ENCODE results near the gene FOXO3.
"Not testable (repeated sequence)": the region's sequence is repeated elsewhere in the genome, so short reads cannot be mapped to it uniquely, and the experiment has no call there.

The FOXO3 gene

DNA sequence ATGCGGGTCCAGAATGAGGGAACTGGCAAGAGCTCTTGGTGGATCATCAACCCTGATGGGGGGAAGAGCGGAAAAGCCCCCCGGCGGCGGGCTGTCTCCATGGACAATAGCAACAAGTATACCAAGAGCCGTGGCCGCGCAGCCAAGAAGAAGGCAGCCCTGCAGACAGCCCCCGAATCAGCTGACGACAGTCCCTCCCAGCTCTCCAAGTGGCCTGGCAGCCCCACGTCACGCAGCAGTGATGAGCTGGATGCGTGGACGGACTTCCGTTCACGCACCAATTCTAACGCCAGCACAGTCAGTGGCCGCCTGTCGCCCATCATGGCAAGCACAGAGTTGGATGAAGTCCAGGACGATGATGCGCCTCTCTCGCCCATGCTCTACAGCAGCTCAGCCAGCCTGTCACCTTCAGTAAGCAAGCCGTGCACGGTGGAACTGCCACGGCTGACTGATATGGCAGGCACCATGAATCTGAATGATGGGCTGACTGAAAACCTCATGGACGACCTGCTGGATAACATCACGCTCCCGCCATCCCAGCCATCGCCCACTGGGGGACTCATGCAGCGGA is 102.9 kb downstream of the FOXO3 start:
- DNase-seq: not testable (repeated sequence)

DNA sequence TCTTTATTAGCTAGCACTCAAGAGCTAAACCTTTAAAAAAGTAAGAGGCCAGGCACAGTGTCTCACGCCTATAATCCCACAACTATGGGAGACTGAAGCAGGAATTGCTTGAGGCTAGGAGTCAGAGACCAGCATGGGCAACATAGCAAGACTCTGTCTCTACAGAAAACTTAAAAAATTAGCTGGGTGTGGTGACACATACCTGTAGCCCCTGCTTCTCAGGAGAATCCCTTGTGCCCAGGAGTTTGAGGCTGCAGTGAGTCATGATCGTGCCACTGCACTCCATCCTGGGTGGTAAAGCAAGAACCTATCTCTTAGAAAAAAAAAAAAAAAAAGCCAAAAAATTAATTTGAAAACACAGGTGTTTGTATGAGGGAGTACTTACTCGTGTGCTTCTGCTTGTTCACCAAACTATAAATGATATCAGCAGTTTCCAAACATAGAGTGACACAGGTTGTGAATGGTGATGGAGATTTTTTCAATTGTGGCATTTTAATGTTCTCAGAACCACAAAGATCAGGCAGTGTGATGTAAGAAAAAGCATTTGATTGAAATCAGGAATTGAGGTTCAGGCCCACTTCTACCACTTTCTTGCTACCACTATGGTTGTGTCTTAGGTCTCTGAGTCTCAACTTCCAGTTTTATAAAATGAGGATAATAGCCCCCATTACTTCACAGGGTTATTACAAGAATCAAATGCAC is 104.9 kb downstream of the FOXO3 start:
- no peak for DNase-seq

DNA sequence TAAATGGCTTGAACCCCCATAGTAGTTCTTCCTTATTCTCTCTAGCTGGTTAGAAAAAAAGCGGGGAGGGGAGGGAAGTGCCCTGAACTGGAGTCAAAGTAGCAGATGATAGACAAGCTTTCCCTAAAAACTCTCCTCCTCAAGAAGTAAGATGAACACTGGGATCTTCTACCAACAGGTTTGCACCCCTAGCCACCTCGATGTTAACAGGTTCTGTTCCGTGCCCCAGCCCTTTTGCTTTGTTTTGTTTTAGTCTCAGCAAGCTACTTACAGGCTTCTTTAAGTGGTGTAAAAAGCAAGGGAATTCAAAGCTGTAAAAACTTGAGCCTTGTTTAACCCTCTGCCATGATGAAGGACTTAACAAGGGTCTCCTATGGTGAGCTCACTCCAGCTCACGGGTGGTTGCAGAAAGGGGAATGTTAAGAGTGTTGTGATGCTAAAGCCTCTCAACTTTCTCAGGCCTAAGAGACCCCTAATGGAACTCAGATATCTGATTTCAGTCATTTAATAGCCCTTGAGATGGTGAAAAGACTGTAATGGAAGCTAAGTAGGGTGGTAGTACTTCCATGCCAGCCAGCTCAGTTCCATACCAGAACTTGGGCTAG is 106.0 kb downstream of the FOXO3 start:
- DNase-seq: no peak

DNA sequence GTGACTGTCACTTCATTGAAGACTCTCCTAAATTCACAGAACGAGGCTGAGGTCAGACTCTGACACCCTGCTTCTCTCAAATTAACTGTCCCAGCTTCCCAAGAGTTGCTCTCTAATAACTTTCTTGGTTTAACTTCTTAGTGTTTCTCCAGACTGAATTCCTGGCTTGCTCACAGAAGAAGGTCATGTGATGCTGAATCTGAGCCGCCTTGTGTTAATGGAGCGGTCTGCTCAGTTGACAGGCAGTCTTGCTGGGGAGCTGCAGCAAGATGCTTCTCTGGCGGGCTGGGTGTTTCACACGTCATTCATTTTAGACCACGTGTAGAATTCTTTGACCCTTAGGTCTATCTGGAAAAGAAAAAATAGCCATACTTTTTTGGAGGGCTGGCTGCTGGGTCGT is 107.3 kb downstream of the FOXO3 start:
- no peak for DNase-seq

DNA sequence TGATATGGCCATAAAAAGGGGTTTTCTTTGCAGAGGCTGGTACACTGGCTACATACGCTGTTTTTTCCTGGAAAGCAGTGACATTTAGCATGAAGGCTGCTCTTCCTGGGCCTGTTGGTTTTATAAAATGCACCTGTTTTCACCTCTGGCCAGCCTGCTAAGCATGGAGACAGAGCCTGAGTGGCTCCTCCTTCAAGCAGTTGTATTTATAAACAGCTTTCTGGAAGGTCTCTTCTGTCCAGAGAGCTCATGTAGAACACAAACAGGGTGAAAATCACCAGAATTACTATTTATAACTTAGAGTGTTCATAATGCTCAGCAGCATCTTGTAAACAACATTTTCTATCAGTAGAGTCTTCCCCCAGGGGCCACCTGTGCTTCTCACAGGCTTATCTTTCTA is 109.0 kb downstream of the FOXO3 start:
- DNase-seq: no peak

DNA sequence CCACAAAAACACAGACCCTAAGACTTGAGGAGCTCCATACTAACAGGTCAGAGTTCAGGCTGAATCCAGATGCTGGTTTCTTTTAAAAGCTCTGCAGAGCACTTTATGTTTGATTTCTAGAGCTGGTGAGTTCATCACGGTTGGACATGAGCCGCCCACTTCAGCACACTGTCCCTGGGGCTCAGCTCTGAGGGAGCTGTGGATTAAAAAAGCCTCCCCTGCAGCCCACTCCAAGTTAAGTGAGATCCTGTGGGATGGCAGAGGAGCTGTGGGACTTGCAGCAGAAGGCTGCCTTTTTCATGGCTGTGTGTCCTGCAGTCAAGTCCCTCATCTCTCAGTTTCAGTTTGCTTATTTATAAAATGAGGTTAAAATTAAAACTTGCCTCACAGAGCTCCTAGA is 110.5 kb downstream of the FOXO3 start:
- DNase-seq: no peak

DNA sequence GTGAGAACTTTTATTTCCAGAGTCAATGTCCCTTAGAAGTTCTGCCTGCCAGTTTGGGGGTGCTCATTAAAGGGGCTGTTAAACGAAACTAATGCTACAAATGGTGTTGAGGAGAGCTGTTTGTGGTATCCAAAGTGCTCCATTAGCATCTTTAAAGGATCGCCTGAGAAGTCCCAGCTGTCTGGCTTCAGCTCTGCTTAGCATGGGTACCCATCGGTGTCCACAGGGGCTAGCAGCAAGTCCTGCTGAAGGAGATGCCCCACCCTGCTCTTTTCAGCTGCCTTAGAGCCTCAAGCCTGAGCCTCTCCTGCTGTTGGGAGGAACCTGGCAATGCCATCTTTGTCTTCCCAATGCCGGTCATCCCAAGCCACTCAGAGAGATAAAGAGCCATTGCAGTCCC is 111.1 kb downstream of the FOXO3 start:
- no peak for DNase-seq

DNA sequence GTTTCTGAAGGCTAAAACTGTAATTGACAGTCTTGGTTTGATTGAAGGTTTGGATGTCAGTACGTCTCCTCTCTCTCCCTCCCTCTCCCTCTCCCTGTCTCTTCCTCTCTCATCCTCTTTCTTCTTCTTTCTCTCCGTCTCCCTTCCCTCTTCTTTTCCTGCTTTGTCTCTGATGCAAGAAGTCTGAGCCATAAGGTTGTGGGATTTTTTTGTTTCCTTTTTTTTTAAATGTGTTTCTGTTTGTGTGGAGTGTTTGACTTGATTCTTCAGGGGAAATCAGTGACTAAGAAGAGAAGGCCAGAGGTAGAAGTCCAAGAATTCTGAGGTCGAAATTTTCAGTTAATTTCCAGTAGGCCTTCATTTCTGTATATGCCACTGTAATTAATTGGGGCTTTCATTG is 111.9 kb downstream of the FOXO3 start:
- DNase-seq: peak; percentile 40

DNA sequence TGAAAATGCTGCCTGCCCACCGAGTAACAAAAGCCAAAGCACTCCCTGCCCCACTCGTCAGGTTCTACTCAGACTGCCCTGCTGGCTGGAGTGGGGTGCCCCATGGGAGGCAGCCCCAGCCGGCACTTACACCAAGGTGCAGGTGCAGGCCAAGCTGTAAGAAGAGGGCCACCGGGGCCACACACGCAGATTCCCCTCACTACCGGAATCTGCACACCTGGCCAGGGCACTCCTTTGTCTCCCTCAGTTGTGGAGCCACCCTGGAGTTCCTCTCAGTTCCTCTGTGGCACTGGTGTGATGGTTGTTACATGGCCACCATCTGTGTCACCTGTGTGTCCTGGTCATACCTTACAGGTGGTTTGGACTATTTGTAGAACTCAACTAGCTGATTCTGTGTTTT is 112.4 kb downstream of the FOXO3 start:
- no peak for DNase-seq

DNA sequence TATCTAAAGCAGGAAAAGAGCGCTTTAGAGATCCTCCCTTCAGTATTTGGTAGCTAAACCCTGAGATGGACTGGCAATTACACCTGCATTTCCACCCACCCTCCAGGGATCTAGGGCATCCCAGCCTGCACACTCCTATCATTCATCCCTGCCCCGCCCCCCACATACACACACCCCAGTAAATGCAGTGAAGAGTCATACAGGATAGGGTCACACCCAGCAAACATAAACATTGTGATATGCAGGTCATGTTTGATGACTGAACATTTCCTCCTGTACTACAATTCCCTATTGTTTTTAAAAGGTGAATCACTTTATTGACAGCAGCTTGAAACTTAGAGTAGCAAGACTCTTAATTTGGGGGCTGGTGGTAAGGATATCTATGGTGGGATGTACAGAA is 112.9 kb downstream of the FOXO3 start:
- DNase-seq: no peak

DNA sequence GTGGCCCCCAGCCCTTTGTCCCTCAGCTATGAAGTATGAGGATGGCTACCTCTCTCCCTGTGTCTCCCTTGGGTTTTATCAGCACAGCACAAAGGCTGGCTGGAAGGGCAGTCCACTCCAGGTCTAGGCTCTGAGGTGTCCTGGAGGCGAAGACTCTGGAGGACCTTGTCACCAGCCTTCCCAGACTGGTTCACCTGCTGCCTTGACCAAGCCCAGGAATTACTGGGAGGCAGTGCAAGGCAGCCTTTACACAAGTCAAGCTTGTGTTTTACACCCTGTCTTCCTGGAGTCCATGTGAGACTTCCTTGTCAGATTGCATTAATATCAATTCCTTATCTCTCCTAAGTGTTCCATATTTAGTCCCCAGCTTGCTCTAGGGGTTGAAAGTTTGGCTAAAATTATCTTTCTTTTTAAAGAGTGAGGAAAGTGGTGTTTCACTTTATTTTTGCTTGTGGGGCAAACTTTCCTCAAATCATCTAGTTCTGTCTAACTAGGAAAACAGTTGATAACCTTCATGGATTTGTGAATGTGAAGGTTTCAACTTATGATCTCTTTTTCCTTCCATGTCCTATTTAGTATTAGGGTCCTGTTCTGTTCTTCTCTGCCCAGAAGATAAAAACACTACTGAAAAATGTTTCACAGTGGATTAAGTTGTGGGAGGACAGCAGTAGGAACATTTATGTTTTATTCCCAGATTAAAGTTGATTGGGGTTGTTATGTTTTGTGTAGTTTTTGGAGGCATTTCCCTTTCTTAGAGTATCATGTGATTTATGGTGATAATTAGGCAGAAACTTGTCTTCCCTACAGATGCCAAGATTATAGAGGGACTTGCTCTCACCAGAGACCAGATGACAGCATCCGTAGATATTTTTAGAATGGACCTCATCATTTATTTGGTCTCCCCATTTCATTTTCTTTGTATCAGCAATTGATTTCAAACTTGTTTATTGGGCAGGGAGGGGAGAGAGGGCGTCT is 114.8 kb downstream of the FOXO3 start:
- no peak for DNase-seq

DNA sequence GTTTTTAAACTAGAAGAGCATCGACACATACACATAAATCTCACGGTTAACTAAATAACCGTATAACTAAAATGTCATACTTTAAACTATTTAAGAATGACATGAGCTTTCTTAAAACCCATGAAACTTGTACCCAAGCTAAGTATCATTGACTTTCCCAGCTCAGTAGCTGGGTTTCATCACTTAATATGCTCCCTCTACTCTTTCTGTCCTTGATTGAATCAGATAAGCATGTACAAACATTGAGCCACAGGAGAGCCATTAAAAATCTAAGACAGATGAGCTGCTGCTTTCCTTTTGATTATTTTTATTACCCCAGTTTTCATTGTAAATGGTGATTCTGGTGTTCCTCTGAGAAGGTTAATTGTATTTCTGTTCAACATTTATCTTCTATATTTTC is 115.8 kb downstream of the FOXO3 start:
- no peak for DNase-seq

DNA sequence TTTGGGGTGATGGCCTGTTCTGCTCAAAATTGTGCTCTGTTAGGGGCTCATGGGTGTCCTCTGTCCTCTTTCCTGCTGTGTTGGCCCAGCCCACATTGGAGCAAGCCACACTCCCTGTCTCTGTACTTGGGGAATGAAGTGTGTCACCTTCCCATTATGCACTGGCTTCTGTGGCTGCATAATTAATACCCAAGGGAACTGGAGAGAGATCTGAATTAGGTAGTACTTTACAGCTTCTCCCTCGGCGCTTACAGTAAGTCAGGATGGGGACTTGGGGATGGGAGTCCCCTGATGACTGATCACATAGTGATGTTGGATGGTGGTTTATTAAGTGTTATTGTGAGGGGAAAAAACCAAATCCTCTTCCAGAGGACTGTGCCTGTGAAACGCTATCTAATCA is 116.6 kb downstream of the FOXO3 start:
- no peak for DNase-seq

DNA sequence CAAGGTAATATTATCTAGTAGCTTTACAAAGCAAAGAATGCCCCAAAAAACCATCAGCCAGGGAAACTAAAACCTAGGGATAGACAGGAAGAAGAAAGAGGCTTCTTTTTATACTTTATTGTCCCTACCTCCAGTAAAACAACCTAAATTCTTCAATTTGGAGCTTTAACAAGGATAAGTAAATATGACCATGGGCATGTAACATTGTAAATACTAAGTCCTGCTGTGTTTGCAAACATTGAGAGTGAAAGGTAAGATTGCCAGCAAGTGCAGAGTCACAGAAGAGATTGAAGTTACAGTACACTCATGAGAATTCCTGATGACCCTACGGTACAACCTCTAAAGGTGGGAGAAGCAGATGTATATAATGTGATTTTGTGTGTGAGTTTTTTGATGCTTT is 117.2 kb downstream of the FOXO3 start:
- no peak for DNase-seq

DNA sequence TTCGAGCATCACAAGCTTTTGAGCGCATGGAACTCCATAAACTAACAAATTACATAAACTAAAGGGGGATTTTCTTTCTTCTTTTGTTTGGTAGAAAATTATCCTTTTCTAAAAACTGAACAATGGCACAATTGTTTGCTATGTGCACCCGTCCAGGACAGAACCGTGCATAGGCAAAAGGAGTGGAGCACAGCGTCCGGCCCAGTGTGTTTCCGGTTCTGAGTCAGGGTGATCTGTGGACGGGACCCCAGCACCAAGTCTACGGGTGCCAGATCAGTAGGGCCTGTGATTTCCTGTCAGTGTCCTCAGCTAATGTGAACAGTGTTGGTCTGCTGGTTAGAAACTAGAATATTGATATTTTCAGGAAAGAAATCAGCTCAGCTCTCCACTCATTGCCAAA is 119.6 kb downstream of the FOXO3 start:
- DNase-seq: not testable (repeated sequence)

DNA sequence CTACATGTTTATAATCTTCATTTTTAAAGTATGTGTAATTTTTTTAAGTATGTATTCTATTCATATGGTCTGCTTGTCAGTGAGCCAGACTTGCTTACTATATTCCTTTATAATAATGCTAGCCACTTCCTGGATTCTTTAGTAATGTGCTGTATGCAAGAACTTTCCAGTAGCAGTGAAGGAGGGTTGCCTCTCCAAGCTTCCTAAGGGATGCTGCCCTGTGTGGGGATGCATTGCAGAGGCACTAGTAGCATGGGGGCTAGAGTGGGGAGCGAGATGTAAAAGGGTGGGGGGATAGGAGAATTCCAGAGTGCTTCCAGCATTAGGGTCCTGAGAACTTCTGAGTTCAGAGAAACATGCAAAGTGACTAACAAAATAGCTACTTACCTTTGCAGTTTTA is 121.0 kb downstream of the FOXO3 start:
- not testable (repeated sequence) for DNase-seq

DNA sequence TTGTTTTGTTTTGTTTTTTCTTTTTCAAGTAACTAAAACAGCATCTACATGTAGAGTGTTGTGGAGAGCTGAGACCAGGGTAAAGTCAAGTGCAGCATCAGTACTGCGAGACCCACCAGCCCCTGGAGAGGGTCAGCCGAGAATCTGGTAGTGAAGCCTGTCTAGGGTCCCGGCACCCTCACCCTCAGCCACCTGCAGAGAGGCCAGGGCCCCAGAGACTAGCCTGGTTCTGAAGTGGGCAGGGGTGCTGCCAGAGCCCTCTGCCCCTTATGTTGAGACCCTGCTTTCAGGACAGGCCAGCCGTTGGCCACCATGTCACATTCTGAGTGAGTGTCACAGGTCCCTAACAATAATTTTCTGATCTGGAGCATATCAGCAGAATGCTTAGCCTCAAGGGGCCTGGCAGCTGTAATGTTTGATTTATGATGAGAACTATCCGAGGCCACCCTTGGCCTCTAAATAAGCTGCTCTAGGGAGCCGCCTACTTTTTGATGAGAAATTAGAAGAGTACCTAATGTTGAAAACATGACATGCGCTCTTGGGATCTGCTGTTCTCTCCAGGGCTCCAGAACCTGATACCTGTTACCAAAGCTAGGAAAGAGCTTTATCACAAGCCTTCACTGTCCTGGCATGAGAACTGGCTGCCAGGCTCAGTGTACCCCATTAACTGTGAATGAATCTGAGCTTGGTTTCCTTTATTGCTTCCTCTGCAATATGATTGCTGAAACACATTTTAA is 121.8 kb downstream of the FOXO3 start:
- DNase-seq: not testable (repeated sequence)

DNA sequence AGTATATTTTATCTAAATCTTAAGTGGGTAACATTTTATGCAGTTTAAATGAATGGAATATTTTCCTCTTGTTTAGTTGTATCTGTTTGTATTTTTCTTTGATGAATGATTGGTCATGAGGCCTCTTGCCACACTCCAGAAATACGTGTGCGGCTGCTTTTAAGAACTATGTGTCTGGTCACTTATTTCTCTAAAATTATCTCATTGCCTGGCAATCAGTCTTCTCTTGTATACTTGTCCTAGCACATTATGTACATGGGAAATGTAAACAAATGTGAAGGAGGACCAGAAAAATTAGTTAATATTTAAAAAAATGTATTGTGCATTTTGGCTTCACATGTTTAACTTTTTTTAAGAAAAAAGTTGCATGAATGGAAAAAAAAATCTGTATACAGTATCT is 123.3 kb downstream of the FOXO3 start:
- DNase-seq: not testable (repeated sequence)

DNA sequence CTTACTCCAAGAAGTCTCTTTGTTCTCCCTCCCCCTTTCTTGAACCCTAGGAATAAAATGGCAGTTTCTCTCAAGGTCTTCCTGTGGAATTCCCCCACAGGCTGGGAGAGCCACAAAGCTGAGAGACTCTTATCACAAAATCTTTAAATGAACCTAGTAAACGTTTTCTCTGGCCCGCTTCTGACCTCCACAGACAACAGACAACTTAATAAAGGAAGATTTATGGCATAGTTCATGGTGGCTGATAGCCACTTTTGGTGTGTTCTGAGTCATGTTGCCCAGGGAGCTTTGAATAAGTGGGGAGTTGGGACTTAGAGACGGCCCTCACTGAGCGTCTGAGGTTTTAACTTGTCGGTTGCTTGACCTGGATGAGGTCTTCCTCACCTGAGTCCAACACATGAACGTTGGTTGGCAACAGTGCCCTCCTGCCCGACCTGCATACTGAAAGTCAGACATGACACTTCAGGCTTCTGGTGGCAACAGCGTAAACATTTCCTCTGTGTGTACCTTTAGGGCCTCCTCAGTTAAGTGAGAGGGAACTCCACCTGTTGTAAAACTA is 124.1 kb downstream of the FOXO3 start:
- no peak for DNase-seq

DNA sequence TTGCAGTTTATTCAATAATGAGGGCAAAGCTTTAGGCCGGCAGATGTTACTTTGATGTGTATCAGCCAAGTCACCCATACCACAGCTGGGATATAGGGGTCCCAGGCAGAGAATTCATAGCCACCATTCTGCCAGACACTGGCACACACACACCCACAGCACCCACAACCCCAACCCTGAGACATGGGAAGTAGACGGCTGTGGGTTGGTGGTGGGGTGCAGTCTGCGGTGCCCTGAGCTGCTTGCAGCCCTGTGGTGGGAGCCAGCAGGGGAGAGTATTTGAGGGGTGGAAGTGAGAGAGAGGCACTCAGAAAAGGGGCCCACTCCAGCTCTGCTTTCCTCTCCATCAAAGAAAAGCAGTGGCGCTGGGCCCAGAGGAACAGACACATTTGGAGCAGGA is 125.3 kb downstream of the FOXO3 start:
- DNase-seq: no peak

DNA sequence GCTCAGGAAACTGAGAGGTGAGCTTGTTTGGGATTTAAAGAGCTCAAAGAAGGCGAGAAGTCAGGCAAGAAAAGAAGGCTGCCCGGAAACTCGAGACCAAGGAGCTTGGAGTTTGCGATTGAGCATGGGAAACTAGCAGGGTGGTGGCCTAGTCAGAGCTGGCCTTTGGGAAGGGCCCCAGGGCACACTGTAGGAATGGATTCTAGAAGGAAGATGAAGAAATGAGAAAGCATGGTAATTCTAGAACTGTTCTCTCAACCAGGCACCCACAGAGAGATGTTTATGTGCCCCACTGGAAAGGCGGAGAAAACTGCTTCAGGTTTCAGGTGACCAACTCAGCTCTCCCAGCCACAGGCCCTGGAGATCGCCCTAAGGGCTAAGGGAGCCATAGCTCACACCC is 126.2 kb downstream of the FOXO3 start:
- no peak for DNase-seq

DNA sequence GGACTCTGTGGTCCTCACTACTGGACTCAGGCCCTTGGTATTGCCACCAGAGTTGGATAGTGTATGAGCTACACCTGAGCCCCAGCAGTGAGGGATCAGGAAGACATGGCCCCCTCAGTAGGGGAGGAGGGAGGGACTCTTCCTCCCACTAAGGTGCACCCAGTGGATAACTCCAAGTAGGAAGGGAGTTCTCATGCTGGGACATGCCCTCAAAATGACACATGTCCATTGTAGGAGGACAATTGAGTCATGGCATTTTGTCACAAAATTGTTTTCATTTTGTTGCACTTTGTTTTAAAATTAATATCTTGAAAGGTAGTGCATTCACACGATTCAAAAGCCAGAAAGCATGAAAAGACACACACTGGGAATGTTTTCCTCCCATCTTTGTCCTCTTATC is 127.2 kb downstream of the FOXO3 start:
- DNase-seq: no peak
